ENCODE measurements around the gene IPMK.

GRCh38 chr10:58253184-58253583, 14.5 kb downstream of the IPMK start:
- TF ChIP-seq, protein P1, sequence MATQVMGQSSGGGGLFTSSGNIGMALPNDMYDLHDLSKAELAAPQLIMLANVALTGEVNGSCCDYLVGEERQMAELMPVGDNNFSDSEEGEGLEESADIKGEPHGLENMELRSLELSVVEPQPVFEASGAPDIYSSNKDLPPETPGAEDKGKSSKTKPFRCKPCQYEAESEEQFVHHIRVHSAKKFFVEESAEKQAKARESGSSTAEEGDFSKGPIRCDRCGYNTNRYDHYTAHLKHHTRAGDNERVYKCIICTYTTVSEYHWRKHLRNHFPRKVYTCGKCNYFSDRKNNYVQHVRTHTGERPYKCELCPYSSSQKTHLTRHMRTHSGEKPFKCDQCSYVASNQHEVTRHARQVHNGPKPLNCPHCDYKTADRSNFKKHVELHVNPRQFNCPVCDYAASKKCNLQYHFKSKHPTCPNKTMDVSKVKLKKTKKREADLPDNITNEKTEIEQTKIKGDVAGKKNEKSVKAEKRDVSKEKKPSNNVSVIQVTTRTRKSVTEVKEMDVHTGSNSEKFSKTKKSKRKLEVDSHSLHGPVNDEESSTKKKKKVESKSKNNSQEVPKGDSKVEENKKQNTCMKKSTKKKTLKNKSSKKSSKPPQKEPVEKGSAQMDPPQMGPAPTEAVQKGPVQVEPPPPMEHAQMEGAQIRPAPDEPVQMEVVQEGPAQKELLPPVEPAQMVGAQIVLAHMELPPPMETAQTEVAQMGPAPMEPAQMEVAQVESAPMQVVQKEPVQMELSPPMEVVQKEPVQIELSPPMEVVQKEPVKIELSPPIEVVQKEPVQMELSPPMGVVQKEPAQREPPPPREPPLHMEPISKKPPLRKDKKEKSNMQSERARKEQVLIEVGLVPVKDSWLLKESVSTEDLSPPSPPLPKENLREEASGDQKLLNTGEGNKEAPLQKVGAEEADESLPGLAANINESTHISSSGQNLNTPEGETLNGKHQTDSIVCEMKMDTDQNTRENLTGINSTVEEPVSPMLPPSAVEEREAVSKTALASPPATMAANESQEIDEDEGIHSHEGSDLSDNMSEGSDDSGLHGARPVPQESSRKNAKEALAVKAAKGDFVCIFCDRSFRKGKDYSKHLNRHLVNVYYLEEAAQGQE (IDR thresholded peaks at IDR 0.05; ENCODE audit: low read depth) = no peak
- TF ChIP-seq TAF1 (IDR thresholded peaks at IDR 0.05; ENCODE audit: low read depth) = no peak

Data from Ishikawa (cell line).